Measurements from ENCODE around the gene BMPER. TPM values are rescaled to one million over a fixed set of nuclear protein-coding genes. Genes with fewer than 3 reads are reported as not detected.

Gene BMPER
- total RNA-seq, 2 donors from 2014 or later, result not detected

DNA sequence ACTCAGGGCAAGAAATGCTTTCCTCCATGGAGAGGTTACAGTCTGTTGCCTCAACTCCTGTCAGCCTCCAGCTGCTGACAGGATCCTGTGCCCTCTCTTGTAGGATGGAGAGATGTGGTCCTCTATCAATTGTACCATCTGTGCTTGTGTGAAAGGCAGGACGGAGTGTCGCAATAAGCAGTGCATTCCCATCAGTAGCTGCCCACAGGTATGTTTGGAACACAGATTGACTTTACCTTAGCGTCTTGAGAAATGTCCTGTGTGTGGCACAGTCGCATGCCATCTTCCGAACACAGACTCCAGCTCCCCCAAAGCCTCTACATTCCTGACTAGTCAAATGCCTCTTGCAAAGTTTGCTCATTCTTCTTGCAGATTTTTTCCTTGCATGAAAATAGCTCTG lies 152.6 kb downstream of the BMPER start:
- ATAC-seq (no peak), DNase-seq (ENCODE audit: low spot score in 2 of 2) (no peak)
- no peak overlapping the region for H3K27ac Mint-ChIP-seq
- H3K36me3 Mint-ChIP-seq, result no peaks in the 10 kb centered on the region
- peaks cover 0 to 3% of the 10 kb centered on the region in 2 donors for H3K9me3 Mint-ChIP-seq

DNA sequence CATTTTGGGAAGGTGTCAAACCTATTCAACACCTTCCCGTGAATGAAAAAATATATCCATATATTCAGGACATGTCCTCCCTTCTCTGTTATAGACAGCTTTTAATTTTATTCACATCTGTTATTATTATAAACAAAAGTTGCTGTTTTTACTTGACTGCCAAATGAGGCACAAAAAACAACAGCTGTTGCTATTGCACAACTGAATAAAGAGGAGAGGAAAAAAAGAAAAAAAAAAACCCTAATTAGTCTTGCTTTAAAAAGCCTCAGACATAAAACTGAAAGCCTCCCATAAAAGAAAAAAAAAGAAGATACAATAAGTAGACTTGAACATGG lies 153.4 kb downstream of the BMPER start:
- Mint-ChIP-seq H3K36me3 (no peaks in the 10 kb centered on the region), H3K27ac (no peak overlapping the region), H3K9me3 (peaks cover 0 to 3% of the 10 kb centered on the region in 2 donors)
- no peak for DNase-seq (ENCODE audit: low spot score in 2 of 2)
- no peak for ATAC-seq

DNA sequence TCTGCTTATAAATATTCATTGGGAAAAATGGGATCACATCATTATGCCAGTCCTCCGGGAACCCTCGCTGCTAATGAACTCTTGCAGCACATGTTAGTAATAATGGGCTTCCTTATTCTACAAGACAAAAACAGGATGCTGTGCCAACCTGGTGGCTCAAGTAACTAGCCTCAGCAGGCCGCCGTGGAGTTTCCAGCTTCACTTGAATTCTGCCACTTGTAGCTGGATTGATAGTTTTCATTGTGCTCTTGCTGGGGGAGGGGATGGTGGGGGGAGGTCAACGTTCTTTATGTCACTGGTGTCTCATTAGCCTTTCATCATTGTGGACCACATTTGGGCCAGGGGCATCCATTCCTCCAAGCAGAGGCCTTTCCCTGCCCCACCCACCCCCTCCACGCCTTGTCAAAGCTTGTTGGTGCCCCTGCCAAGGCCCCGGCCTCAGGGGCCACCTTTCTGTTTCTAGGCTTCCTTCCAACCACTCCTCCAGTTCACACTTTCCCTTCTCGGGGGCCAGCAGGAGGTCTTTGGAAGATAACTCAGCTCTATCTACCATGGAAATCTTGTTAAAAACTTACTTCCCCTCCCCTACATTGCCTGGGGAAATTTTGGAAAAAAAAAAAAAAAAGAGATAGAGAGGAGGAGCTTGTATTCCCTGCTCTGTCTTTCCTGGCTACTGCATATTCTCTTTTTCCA lies 153.9 kb downstream of the BMPER start:
- DNase-seq (ENCODE audit: low spot score in 2 of 2) (no peak), ATAC-seq (no peak)
- Mint-ChIP-seq H3K27ac (no peak overlapping the region), H3K36me3 (no peaks in the 10 kb centered on the region), H3K9me3 (no peaks in the 10 kb centered on the region)

DNA sequence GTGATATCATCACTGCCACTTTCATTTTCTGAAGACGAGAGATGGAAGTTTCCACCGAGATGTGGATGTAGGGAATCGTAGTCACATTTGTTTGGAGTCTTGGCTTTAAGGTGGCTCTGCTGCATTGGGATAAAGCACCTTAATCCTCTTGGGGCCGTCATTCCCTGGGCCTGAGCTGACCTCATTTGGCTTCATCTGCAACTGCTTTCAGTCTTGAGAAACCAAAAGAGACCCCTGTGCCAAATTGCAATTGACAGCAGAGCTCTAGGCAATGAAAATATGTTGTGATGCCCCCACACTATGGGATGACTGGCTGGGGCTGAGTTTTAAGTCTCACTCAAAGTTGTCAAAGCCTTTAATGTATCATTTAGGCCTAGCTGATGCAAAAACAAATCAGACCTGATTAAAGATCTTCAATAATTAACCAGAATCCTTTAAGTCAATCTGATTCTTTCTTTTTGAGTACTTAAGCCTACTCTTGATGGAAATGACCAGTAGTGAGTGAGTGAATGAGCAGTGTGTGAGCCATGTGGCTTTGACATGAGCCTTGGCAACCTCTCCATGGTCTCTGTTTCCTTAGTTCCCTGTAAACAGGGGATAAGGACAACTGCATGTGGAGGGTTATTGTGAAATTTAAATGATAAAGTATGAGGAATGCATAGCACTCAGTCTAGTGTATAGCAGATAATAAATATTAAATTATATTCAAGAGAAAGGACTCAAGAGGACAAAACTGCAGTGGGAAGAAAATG lies 155.0 kb downstream of the BMPER start:
- no peaks in the 10 kb centered on the region for H3K9me3 Mint-ChIP-seq

DNA sequence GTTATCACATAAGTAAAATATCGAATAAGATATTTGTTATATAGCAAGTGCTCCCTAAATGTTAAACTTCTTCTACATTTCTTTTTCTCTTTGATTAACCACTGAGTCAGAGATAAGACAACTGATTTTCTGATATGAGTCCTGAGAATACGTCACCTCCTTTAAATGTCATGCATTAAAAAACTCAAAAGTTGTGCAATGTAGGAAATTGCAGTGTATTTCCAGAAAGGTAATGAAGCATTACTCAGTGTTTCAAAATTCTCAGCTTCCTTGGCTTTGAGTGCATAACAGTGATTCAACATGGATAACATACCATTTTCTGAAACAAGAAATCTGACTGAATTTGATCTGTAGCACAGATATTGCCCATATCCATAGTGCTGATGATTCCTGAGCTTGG lies 155.8 kb downstream of the BMPER start:
- H3K36me3 Mint-ChIP-seq, result no peaks in the 10 kb centered on the region
- DNase-seq (ENCODE audit: low spot score in 2 of 2), result no peak
- no peaks in the 10 kb centered on the region for H3K9me3 Mint-ChIP-seq
- no peak overlapping the region for H3K27ac Mint-ChIP-seq
- no peak for ATAC-seq

More for the DNA sequence above, 155.0 kb downstream of the BMPER start:
- no peak for ATAC-seq
- Mint-ChIP-seq H3K36me3 (no peaks in the 10 kb centered on the region), H3K27ac (no peak overlapping the region)
- no peak for DNase-seq (ENCODE audit: low spot score in 2 of 2)

DNA sequence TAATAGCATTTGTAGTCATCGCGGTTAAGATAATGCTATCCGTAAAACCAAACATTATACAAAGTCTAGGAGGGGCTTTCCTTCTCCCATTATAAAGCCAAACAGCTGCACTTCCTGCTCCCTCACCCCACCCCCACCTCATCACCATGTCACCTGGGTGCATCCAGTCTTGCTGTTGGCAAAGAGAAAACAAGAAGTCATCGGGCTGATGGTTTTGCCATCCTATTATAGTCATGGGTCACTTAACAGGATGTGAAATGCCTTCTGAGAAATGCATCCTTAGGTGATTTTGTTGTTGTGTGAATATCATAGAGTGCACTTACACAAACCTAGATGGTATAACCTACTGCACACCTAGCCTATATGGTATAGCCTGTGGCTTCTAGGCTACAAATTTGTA lies 157.0 kb downstream of the BMPER start:
- ATAC-seq, result no peak
- Mint-ChIP-seq H3K9me3 (no peaks in the 10 kb centered on the region), H3K36me3 (no peaks in the 10 kb centered on the region)

DNA sequence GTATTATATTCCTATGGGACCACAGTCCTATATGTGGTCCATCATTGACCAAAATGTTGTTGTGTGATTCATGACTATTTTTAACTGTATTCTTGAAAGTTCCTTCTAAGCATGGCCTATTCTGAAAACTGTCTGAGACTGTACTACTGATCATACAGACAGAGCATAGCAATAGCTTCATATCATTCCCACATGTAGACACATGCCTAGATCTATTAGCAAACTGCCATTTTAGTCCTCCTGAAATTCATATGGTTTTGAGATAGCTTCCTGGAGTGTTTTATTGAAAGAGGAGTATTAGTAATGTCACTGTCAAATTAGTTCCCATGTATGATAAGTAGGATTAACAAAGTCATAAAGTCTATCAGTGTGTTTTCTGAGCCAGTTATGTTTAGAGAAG lies 157.5 kb downstream of the BMPER start:
- DNase-seq (ENCODE audit: low spot score in 2 of 2), result no peak
- ATAC-seq, result no peak
- Mint-ChIP-seq H3K27ac (no peak overlapping the region), H3K36me3 (no peaks in the 10 kb centered on the region), H3K9me3 (no peaks in the 10 kb centered on the region)

More for the DNA sequence above, 157.0 kb downstream of the BMPER start:
- no peak overlapping the region for H3K27ac Mint-ChIP-seq
- no peak for DNase-seq (ENCODE audit: low spot score in 2 of 2)

DNA sequence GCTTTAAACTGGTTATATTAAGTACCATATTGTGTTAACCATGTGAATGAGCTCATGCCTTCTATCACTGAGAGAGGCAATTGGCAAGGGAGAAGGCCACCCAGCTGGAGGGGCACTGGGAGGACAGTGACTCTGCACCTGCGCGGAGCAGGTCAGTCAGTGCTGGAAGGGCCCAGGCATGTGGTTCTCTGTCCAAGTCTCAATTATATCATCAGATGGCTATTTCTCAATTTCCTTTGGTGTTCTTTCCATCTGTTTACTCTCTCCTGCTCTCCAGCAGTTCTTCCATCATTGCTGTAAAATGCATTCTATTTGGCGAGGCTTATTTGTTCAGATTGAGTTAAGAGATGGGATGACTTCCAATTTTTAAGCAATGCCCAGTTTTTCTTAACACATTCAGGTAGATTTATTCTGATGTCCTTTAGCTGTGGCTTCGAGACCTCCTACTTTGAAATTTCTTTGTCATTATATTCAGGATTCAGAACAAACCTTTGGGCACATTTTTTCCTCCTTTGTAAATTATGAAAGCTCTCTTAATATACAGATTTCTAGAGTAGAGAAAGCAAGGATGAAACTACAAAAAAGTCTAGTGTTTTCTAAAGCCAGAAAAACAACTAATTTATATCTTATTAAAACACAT lies 159.3 kb downstream of the BMPER start:
- Mint-ChIP-seq H3K36me3 (no peaks in the 10 kb centered on the region), H3K27ac (no peak overlapping the region), H3K9me3 (no peaks in the 10 kb centered on the region)
- ATAC-seq (no peak), DNase-seq (ENCODE audit: low spot score in 2 of 2) (no peak)

DNA sequence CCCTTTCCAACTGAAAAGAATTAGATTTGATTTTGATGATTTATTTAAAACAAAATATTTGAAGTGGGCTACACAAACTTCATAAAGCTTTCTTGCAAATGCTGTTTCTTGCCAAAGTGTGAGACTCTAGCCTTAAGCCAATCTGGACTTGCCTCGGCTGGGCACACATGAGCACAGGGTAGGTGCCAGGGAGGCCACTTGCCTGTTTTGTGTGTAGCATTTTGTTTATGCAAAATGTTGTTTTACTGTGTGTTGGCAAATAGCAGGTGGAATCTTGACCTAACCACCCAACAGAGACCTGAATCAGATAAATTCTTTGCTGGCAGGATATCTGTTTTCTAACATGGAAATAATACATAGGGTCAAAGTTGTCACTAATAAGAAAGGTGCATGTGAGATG lies 161.1 kb downstream of the BMPER start:
- ATAC-seq (no peak), DNase-seq (ENCODE audit: low spot score in 2 of 2) (no peak)
- peaks cover 0 to 3% of the 10 kb centered on the region in 2 donors for H3K9me3 Mint-ChIP-seq
- no peaks in the 10 kb centered on the region for H3K36me3 Mint-ChIP-seq
- H3K27ac Mint-ChIP-seq, result no peak overlapping the region

DNA sequence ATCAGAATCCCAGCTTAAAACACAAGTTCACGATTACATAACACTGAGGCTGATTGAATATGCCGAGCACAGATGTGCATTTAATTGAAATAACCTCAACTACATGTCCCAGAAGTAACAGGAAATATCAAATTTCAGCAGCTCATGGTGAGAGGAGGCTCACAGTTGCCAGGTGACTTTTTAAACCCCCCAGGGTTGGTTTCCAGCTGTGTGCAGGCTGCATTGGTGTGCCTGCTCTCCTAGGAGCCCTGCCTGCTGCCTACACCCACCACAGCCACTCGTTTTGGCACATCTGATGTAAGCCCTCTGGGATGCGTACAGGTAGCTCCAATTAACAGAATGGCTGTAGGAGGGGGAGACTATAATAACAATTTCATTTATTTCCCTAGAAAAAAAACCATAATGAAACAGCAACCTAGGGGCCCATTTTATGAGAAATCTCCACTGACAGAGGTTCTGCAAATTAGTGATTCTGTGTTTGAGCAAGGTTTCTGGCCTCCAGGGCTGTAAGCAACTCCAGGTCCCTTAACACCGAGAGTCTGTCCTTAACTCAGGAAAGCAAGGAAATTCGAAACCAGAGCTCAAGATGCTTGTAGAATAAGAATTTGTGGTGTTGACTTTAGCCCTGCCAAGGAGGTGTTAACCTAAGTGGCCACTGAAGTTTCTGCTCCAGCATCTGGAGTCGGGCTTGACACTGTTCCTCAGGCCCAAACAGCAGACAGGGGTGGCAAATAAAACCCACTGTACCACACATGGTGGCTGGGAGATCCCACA lies 161.9 kb downstream of the BMPER start:
- Mint-ChIP-seq H3K36me3 (no peaks in the 10 kb centered on the region), H3K9me3 (peaks cover 0 to 3% of the 10 kb centered on the region in 2 donors), H3K27ac (no peak overlapping the region)
- DNase-seq (ENCODE audit: low spot score in 2 of 2), result no peak
- no peak for ATAC-seq

DNA sequence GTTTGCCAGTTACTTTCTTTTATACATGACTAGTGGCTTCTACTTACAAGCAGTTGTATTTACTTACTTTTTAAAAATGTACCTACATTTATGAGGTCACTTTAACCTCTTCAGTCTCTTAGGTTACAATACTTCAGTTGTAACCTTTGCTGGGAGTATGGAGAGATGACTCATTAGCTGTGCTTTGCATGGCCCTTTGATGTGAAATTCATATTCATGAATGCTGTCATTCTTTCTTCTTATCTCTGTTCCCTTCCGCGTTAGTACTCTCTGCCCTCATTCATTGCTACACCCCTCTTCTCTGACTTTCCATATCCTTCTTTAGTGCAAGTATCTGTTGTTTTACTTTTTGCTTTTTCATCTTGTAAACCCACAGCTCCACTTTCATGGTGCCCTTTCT lies 164.3 kb downstream of the BMPER start:
- Mint-ChIP-seq H3K27ac (no peak overlapping the region), H3K9me3 (peaks cover 0 to 3% of the 10 kb centered on the region in 2 donors), H3K36me3 (no peaks in the 10 kb centered on the region)
- DNase-seq (ENCODE audit: low spot score in 2 of 2) (no peak), ATAC-seq (peak; percentile 45 to 89)

DNA sequence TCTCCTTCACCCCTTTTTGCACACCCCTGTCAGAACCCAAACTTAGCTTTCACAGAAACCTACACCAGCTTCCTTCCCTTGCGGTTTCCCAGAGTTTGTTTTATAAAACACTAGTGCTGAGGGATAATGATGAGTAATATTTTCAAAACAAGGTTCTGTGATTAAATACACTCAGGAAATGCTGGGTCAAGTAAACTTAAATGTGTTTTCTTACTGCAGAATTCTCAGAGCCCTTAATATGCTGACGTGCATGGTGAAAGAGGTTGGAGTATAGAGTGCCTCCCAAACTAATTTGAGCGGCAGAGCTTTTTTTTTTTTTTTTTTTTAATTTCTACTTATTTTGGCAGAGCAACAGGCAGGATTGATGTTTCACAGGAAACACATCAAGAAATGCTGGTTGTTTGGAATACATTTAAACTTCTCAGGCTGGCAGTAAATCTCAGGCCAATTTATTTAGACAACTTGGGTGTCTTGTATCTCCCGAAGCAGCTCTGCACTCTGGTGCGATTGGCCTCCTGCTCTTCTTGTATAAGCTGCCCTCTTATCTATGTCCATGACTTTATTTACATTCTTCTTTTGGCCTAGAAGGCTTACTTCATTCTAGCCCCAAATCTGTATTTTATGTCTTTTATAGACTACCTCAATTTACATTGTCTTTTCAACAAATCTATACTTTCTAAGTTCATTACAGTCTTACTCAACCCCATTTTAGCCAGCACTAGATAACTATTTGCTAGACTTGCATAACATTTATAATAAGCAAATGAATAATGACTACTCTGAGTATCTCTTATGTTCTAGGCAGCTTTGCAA lies 165.4 kb downstream of the BMPER start:
- Mint-ChIP-seq H3K36me3 (no peaks in the 10 kb centered on the region), H3K27ac (no peak overlapping the region), H3K9me3 (peaks cover 0 to 3% of the 10 kb centered on the region in 2 donors)
- no peak for DNase-seq (ENCODE audit: low spot score in 2 of 2)
- ATAC-seq, result no peak

DNA sequence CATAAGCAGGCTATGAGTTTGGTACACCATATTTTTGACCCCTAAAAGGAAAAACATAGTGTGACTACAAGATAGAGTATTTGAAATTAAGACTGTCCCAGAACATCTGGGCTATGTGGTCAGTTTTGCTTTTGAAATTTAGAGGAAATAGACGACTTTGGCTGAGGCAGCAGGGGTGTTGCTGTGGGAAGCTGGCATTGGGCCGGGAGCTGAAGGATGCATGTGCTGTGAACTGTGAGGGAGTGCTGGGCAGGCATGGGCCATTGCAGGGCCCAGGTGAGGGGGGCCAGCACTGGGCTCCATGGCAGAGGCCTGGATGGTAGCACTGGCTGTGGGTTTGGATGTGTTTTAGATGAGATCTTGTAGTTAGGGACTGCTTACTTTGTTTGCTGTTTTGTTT lies 168.3 kb downstream of the BMPER start:
- peaks cover 0 to 3% of the 10 kb centered on the region in 2 donors for H3K9me3 Mint-ChIP-seq
- no peak overlapping the region for H3K27ac Mint-ChIP-seq
- H3K36me3 Mint-ChIP-seq, result no peaks in the 10 kb centered on the region
- ATAC-seq (no peak), DNase-seq (ENCODE audit: low spot score in 2 of 2) (no peak)

DNA sequence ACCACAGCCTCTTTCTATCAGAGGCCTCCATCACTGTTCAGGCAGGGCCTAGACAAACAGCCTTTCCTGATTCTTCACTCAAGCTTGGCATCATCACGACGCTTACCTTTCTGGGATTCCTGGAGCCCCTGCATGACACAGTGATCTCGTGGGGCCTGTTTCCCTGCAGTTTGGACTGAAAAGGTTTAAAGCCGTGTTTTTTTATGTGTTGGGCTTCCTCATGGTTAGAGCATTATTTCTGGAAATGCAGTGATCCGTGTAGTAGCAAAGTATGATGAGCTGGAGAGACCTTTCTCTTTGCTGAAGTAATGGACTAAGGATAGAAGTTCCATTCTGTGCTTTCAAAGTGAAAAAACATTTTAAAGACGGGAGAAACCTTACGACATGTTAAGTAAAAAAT lies 169.1 kb downstream of the BMPER start:
- DNase-seq (ENCODE audit: low spot score in 2 of 2) (no peak), ATAC-seq (no peak)
- Mint-ChIP-seq H3K36me3 (no peaks in the 10 kb centered on the region), H3K9me3 (peaks cover 0 to 3% of the 10 kb centered on the region in 2 donors), H3K27ac (no peak overlapping the region)

DNA sequence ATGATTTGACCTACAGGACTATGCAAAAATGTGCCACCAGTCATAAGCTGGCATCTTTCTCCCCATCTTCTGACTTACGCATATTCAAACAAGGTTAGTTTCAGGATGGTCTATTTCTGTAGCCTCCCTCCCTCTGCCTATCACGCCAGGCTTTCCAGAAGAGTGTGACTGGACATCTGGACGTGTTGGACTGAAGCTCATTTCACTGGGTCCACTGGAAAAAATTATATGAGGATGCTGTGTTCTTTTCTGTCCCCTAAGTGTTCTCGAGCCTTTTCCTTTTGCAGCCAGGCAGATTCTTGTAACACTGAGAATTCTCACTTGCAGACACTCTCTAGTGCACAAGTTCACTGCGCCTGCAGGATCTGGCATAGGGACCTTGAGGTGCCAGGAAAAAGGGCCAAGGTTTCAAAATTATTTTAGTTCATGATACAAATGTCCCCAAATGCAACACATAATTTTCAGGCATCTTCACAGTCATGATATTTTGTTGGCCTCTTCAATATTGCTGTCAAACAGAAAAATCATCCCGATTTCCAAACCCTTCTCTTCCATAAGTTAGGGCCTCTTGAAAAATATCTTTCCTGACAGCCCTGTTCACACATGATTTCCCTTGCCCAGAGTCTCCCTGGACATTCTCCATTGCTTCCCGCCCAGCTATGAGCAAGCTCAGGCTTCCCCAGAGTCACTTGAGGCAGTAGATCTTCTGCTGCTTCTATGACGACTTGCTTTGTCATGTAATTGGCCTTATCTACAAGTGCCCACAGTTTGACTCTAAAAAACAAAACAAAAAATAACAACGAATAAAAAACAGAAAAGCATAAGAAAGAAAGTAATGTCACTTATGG lies 170.4 kb downstream of the BMPER start:
- ATAC-seq, result no peak
- H3K36me3 Mint-ChIP-seq, result no peaks in the 10 kb centered on the region
- H3K27ac Mint-ChIP-seq, result no peak overlapping the region
- DNase-seq (ENCODE audit: low spot score in 2 of 2), result no peak
- H3K9me3 Mint-ChIP-seq, result peaks cover 0 to 3% of the 10 kb centered on the region in 2 donors
